ENCODE measurements around the gene LCN15. TPM values are rescaled to one million over a fixed set of nuclear protein-coding genes. Genes with fewer than 3 reads are reported as not detected.
"Not testable (repeated sequence)": the region's sequence is repeated elsewhere in the genome, so short reads cannot be mapped to it uniquely, and the experiment has no call there.

LCN15 gene
- polyA plus RNA-seq, 3 donors, result not detected

DNA sequence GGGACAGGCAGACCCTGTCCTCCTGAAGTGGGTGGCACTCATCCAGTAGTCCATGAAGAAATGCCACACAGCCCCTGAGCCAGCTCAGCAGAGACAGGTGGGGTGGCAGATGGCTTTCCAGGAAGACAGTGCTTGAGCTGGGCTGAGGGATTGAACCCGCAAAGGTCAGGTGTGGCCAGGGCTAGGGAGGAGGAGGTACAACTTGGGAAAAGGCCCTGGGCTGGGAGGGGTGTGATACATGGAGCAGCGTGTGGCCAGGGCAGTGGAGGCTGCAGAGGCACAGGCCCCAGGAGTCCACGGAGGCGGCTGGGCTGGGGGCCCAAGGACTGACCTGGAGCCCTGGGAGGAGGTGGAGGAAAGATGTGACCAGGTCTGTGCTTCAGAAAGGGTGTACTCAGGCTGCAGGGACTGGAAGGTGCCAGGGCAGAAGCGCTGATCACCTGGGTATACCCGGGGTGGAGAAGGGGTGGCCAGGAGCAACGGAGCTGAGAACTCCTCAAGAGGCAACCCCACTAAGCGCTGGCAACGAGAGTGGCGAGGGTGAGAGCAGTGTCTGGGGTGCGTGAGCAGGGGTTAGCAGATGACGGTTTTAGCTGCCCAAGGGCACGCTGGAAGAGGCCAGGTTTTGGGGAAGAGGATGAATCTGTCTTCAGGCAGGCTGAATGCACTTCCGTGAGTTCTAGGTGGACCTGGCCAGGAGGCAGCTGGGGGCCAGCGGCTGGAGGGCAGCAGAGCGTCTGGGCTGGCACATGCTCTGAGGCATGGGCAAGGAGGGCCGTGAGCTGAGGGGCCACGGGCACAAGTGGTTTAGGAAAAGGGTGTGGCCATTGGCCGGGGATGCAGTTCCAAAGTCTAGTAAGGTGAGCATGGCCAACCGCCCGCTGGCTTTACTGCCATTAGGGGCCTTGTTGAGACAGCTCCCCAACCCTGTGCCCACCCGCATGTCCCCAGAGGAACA, 39.5 kb upstream of the LCN15 start:
- TF ChIP-seq, protein P1, sequence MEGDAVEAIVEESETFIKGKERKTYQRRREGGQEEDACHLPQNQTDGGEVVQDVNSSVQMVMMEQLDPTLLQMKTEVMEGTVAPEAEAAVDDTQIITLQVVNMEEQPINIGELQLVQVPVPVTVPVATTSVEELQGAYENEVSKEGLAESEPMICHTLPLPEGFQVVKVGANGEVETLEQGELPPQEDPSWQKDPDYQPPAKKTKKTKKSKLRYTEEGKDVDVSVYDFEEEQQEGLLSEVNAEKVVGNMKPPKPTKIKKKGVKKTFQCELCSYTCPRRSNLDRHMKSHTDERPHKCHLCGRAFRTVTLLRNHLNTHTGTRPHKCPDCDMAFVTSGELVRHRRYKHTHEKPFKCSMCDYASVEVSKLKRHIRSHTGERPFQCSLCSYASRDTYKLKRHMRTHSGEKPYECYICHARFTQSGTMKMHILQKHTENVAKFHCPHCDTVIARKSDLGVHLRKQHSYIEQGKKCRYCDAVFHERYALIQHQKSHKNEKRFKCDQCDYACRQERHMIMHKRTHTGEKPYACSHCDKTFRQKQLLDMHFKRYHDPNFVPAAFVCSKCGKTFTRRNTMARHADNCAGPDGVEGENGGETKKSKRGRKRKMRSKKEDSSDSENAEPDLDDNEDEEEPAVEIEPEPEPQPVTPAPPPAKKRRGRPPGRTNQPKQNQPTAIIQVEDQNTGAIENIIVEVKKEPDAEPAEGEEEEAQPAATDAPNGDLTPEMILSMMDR (IDR thresholded peaks at IDR 0.05), result no peak
- Histone ChIP-seq H3K4me1 (ENCODE audit: control insufficient read depth in 1 of 2, insufficient read depth in 2 of 2, low read length in 2 of 2) (peaks cover 26 to 42% of the 10 kb centered on the region in 2 donors), H3K79me2 (ENCODE audit: insufficient read depth, low read length) (peaks cover 9% of the 10 kb centered on the region), H3K9me3 (replicated peaks in 1 of 2; ENCODE audit: control insufficient read depth in 1 of 2, insufficient read depth in 1 of 2, low read length in 2 of 2) (no peaks in the 10 kb centered on the region), H3K27me3 (ENCODE audit: control insufficient read depth in 2 of 2, insufficient read depth in 2 of 2, low read length in 2 of 2) (peaks cover 27 to 37% of the 10 kb centered on the region in 2 donors), H3K9ac (ENCODE audit: insufficient read depth, low read length, poor library complexity, severe bottlenecking) (no peak overlapping the region), H3K4me3 (replicated peaks in 1 of 3; ENCODE audit: low read depth in 2 of 3, low read length in 3 of 3) (no peak overlapping the region), H3K36me3 (replicated peaks in 1 of 2; ENCODE audit: control insufficient read depth in 1 of 2, insufficient read depth in 2 of 2, low read length in 2 of 2) (no peaks in the 10 kb centered on the region), H2AFZ (ENCODE audit: insufficient read depth, low read depth, low read length, poor library complexity, severe bottlenecking) (no peak overlapping the region), H3K27ac (ENCODE audit: low read depth in 1 of 2, low read length in 2 of 2) (no peak overlapping the region), H3K4me2 (replicated peaks; ENCODE audit: extremely low read depth, low read length, poor library complexity, severe bottlenecking) (no peak overlapping the region), H4K20me1 (ENCODE audit: insufficient read depth, low read length) (peaks cover 8% of the 10 kb centered on the region)
- peaks cover 13 to 17% of the 10 kb centered on the region in 2 donors for H3K36me3 Mint-ChIP-seq
- H3K4me1 Mint-ChIP-seq, result peaks cover 30% of the 10 kb centered on the region
- 94% methylated on average over 22 of the region's 22 CpGs for WGBS (ENCODE audit: insufficient coverage)
- no peak for DNase-seq
- peak overlapping the region in 2 of 7 donors; percentile 57 to 61 for H3K27ac Mint-ChIP-seq
- H3K9me3 Mint-ChIP-seq, result peaks cover 0 to 14% (median 1%) of the 10 kb centered on the region in 7 donors
- intact Hi-C loops (cut with micrococcal nuclease), result loop anchor here in 1 of 2 donors (10.0 kb wide), 1 partner anchor 141 kb away; the partner anchor contains the start of genes C8G and FBXW5
- peaks cover 34 to 44% (median 36%) of the 10 kb centered on the region in 3 donors for H3K27me3 Mint-ChIP-seq (ENCODE audit: low read depth in 3 of 3)
- no peak overlapping the region for H3K4me3 Mint-ChIP-seq

DNA sequence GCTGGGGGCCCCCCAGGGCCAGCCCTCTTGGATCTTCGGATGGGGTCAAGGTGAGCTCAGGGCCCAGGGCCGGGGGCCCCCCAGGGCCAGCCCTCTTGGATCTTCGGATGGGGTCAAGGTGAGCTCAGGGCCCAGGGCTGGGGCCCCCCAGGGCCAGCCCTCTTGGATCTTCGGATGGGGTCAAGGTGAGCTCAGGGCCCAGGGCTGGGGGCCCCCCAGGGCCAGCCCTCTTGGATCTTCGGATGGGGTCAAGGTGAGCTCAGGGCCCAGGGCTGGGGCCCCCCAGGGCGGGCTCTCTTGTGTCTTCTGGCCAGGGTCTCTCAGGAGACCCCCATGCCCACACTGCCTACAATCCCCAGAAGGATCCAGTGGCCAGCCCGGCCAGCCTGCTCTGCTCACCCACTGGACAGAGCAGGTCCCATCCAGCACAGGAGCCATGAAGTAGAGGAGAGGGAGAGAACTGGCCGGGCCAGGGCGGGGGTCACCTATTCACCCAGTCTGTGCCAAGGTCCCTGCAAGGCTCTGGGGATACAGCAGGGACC, 38.8 kb upstream of the LCN15 start:
- peaks cover 28% of the 10 kb centered on the region for H3K4me1 Mint-ChIP-seq
- peaks cover 0 to 14% (median 1%) of the 10 kb centered on the region in 7 donors for H3K9me3 Mint-ChIP-seq
- H3K4me3 Mint-ChIP-seq; H3K9ac ChIP-seq (ENCODE audit: insufficient read depth, low read length, poor library complexity, severe bottlenecking); H3K36me3 ChIP-seq (replicated peaks in 1 of 2; ENCODE audit: control insufficient read depth in 1 of 2, insufficient read depth in 2 of 2, low read length in 2 of 2); H3K27ac Mint-ChIP-seq; H4K20me1 ChIP-seq (ENCODE audit: insufficient read depth, low read length); H3K4me2 ChIP-seq (replicated peaks; ENCODE audit: extremely low read depth, low read length, poor library complexity, severe bottlenecking); H2AFZ ChIP-seq (ENCODE audit: insufficient read depth, low read depth, low read length, poor library complexity, severe bottlenecking); H3K27ac ChIP-seq (ENCODE audit: low read depth in 1 of 2, low read length in 2 of 2); H3K79me2 ChIP-seq (ENCODE audit: insufficient read depth, low read length); H3K4me3 ChIP-seq (replicated peaks in 1 of 3; ENCODE audit: low read depth in 2 of 3, low read length in 3 of 3); H3K9me3 ChIP-seq (replicated peaks in 1 of 2; ENCODE audit: control insufficient read depth in 1 of 2, insufficient read depth in 1 of 2, low read length in 2 of 2); DNase-seq: not testable (repeated sequence)
- intact Hi-C loops (cut with micrococcal nuclease), result loop anchor here in 1 of 2 donors (10.0 kb wide), 1 partner anchor 142 kb away; the partner anchor contains the start of genes C8G and FBXW5
- Histone ChIP-seq H3K4me1 (ENCODE audit: control insufficient read depth in 1 of 2, insufficient read depth in 2 of 2, low read length in 2 of 2) (peaks cover 23 to 35% of the 10 kb centered on the region in 2 donors), H3K27me3 (ENCODE audit: control insufficient read depth in 2 of 2, insufficient read depth in 2 of 2, low read length in 2 of 2) (peaks cover 32 to 43% of the 10 kb centered on the region in 2 donors)
- peaks cover 13 to 17% of the 10 kb centered on the region in 2 donors for H3K36me3 Mint-ChIP-seq
- peaks cover 42 to 52% (median 43%) of the 10 kb centered on the region in 3 donors for H3K27me3 Mint-ChIP-seq (ENCODE audit: low read depth in 3 of 3)
- WGBS (ENCODE audit: insufficient coverage), result 82% methylated on average over 2 of the region's 9 CpGs
